SU-DHL-6 (cell line): ENCODE results near the gene PTH2.

Experiments
- EZH2phosphoT487 ChIP-seq: fragments of 200-600 bp; sonication (generic), shearing (Covaris generic); conservative IDR thresholded peaks from 2 replicates; pipeline ENCODE4 v1.6.1; 2018; ENCODE audit warnings: mild to moderate bottlenecking, antibody characterized with exemption, low read length, moderate library complexity, mixed read lengths
- TF ChIP-seq, protein P1 (sequence below): fragments of 200-600 bp; sonication (generic); IDR thresholded peaks from one replicate; pipeline ENCODE4 v1.5.1; 2017; ENCODE audit warnings: antibody characterized with exemption, mild to moderate bottlenecking, low read length, moderate library complexity; ENCODE audit not compliant: insufficient read depth, poor library complexity, severe bottlenecking

DNA sequence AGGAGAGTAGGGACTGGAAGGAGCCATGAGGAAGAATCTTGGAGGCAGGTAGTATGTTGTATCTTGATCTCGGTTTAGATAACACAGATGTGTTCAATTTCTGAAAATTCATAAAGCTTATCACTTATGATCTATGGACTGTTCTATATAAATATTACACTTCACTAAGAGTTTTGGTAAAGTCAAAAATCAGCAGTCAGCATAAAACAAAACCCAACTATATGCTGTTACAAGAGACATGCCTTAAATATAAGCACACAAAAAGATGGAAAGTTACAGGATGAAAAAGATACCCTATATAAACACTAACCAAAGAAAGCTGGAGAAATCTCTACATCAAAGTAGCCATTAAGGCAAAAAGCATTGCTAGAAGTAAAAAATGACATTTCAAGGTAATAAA lies 39.6 kb downstream of the PTH2 start:
- TF ChIP-seq, protein P1, sequence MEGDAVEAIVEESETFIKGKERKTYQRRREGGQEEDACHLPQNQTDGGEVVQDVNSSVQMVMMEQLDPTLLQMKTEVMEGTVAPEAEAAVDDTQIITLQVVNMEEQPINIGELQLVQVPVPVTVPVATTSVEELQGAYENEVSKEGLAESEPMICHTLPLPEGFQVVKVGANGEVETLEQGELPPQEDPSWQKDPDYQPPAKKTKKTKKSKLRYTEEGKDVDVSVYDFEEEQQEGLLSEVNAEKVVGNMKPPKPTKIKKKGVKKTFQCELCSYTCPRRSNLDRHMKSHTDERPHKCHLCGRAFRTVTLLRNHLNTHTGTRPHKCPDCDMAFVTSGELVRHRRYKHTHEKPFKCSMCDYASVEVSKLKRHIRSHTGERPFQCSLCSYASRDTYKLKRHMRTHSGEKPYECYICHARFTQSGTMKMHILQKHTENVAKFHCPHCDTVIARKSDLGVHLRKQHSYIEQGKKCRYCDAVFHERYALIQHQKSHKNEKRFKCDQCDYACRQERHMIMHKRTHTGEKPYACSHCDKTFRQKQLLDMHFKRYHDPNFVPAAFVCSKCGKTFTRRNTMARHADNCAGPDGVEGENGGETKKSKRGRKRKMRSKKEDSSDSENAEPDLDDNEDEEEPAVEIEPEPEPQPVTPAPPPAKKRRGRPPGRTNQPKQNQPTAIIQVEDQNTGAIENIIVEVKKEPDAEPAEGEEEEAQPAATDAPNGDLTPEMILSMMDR = no peak
- no peak for TF ChIP-seq EZH2phosphoT487
